ENCODE data around the gene SLC25A18.

Gene SLC25A18

GRCh38 chr22:17569971-17570511 is 6.7 kb downstream of the SLC25A18 start:
- no peak overlapping the region for H3K4me3 ChIP-seq (ENCODE audit: low read depth, low read length)
- TF ChIP-seq, protein P1, sequence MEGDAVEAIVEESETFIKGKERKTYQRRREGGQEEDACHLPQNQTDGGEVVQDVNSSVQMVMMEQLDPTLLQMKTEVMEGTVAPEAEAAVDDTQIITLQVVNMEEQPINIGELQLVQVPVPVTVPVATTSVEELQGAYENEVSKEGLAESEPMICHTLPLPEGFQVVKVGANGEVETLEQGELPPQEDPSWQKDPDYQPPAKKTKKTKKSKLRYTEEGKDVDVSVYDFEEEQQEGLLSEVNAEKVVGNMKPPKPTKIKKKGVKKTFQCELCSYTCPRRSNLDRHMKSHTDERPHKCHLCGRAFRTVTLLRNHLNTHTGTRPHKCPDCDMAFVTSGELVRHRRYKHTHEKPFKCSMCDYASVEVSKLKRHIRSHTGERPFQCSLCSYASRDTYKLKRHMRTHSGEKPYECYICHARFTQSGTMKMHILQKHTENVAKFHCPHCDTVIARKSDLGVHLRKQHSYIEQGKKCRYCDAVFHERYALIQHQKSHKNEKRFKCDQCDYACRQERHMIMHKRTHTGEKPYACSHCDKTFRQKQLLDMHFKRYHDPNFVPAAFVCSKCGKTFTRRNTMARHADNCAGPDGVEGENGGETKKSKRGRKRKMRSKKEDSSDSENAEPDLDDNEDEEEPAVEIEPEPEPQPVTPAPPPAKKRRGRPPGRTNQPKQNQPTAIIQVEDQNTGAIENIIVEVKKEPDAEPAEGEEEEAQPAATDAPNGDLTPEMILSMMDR (IDR thresholded peaks at IDR 0.05; ENCODE audit: borderline replicate concordance, insufficient read depth, low read depth, low read length), result no peak

GRCh38 chr22:17570851-17571631 is 7.7 kb downstream of the SLC25A18 start:
- TF ChIP-seq, protein P1 (IDR thresholded peaks at IDR 0.05; ENCODE audit: borderline replicate concordance, insufficient read depth, low read depth, low read length), result no peak
- no peak overlapping the region for H3K4me3 ChIP-seq (ENCODE audit: low read depth, low read length)

DNA sequence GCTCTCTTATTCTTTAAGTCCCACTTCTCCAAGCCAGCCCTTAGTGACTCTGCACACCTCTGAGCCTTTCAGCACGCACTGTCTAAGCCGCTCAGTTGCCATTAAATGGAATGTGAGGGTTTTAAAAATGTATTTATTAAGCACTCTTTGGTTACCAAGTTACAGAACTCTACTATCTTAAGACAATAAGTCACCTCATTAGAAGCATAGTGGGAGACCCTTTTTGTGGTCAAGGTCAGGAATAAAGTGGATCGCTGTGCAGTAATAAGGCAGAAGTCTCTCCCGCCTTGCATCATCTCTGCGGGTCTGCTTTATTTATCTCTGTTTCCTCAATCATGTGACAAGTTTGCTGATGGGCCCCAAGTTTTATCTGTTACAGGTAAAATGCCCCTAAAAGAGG is 11.9 kb downstream of the SLC25A18 start:
- TF ChIP-seq, protein P1 (IDR thresholded peaks at IDR 0.05; ENCODE audit: borderline replicate concordance, insufficient read depth, low read depth, low read length), result no peak
- no peak overlapping the region for H3K4me3 ChIP-seq (ENCODE audit: low read depth, low read length)

DNA sequence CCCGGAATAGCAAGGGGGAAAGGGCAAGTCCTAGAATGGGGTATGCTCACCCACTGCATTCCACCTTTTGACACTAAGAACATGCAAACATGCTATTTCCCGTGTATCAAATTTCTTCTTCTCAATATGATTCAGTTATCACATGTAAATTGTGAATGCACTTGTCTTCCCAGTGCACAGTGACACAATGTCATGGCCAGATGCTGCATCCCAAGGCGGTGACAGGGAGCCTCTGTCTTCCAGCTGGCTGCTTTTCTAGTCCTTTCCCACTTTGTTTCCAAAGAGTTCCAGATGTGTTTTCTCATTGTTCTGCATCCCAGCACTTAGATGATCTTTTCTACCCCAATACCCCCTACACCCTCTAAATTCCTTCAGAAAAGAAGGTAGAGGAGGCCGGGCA is 12.4 kb downstream of the SLC25A18 start:
- H3K4me3 ChIP-seq (ENCODE audit: low read depth, low read length), result no peak overlapping the region
- TF ChIP-seq, protein P1 (IDR thresholded peaks at IDR 0.05; ENCODE audit: borderline replicate concordance, insufficient read depth, low read depth, low read length), result no peak

DNA sequence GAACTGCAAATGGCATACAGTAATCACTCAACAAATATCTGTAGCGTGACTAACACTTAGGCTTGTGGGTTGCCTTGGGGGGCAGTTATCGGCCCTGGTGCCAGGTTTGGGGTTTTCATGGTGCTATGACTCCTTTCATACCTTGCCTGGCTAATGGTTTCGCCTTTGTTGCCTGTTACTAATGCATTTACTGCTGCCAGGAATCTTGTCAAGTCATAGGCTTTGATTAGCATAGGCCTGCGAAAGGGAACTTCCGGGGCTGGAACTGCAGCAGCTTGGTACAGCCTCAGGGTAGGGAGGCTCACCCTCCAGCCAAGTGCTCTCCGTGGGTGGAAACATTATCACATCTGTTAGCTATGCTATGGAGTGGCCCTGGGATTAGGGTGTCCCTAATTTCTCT is 13.2 kb downstream of the SLC25A18 start:
- TF ChIP-seq, protein P1 (IDR thresholded peaks at IDR 0.05; ENCODE audit: borderline replicate concordance, insufficient read depth, low read depth, low read length), result no peak
- H3K4me3 ChIP-seq (ENCODE audit: low read depth, low read length), result no peak overlapping the region

DNA sequence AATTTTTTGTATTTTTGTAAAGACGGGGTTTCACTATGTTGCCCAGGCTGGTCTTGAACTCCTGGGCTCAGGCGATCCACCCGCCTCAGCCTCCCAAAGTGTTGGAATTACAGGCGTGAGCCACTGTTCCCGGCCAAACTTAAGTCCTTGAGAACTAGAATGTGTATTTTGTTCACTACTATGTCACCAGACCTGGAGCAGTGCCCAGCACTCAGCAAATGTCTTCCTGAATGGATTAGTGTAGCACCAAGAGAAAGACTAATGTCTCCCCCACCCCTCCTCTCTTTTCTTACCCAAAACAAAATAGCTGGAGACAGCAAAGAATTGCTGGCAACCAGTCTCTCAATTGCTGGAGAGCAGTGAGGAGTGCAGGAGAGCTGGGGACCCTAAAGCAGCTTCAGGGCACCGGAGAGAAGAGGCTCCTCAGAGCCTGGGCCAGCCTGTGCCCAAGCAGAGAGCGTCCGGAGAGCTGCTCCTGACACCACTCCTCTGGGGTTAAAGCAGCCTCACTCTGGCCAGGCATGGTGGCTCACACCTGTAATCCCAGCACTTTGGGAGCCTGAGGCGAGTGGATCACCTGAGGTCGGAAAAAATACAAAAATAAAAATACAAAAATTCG is 14.9 kb downstream of the SLC25A18 start:
- TF ChIP-seq, protein P1 (IDR thresholded peaks at IDR 0.05; ENCODE audit: borderline replicate concordance, insufficient read depth, low read depth, low read length), result no peak
- H3K4me3 ChIP-seq (ENCODE audit: low read depth, low read length), result no peak overlapping the region
